Stimulated activated CD8-positive, alpha-beta memory T cell treated with anti-CD3 and anti-CD28 coated beads, Interleukin-4, amount 100 ng/mL, for 4 hours (primary cell): Measurements from ENCODE around the gene RELT.

Experiments
- DNase-seq, 2 donors: peaks; one replicate each; pipeline ENCODE4 v3.0.0-alpha.2; 2020; ENCODE audit warnings: low read depth in 2 of 2, low spot score in 1 of 2

The RELT gene

GRCh38 chr11:73401924-73402833 lies 26.0 kb downstream of the RELT start:
- no peak for DNase-seq

- DNase-seq, result no peak
Observed at GRCh38 chr11:73402834-73403185, 26.6 kb downstream of the RELT start.

- no peak for DNase-seq
Observed at GRCh38 chr11:73403541-73403940, 27.3 kb downstream of the RELT start.

GRCh38 chr11:73404048-73404447 lies 27.8 kb downstream of the RELT start:
- no peak for DNase-seq

GRCh38 chr11:73404506-73405145 lies 28.4 kb downstream of the RELT start:
- DNase-seq, result no peak

- DNase-seq, result no peak
Observed at GRCh38 chr11:73405146-73405510, 28.9 kb downstream of the RELT start.

GRCh38 chr11:73406131-73406530 lies 29.9 kb downstream of the RELT start:
- DNase-seq, result no peak

- no peak for DNase-seq
Observed at GRCh38 chr11:73406619-73407018, 30.4 kb downstream of the RELT start.

- no peak for DNase-seq
Observed at GRCh38 chr11:73409431-73409830, 33.2 kb downstream of the RELT start.

GRCh38 chr11:73410627-73411026 lies 34.4 kb downstream of the RELT start:
- no peak for DNase-seq

- DNase-seq, result no peak
Observed at GRCh38 chr11:73411031-73411430, 34.8 kb downstream of the RELT start.

GRCh38 chr11:73412308-73412707 lies 36.1 kb downstream of the RELT start:
- no peak for DNase-seq

GRCh38 chr11:73413256-73413655 lies 37.1 kb downstream of the RELT start:
- no peak for DNase-seq

- DNase-seq, result no peak
Observed at GRCh38 chr11:73414977-73415651, 38.9 kb downstream of the RELT start.

- no peak for DNase-seq
Observed at GRCh38 chr11:73415854-73416615, 39.8 kb downstream of the RELT start.

- no peak for DNase-seq
Observed at GRCh38 chr11:73416786-73417185, 40.6 kb downstream of the RELT start.

GRCh38 chr11:73420136-73420535 lies 43.9 kb downstream of the RELT start:
- no peak for DNase-seq

GRCh38 chr11:73422886-73423285 lies 46.7 kb downstream of the RELT start:
- DNase-seq, result no peak

- no peak for DNase-seq
Observed at GRCh38 chr11:73423506-73423905, 47.3 kb downstream of the RELT start.

- DNase-seq, result no peak
Observed at GRCh38 chr11:73425108-73425507, 48.9 kb downstream of the RELT start.

- DNase-seq, result no peak
Observed at GRCh38 chr11:73426219-73426850, 50.1 kb downstream of the RELT start.
